ENCODE data around the gene DESI2.

- no peak for TF ChIP-seq POLR2A (IDR thresholded peaks at IDR 0.05)
- no peak for TF ChIP-seq CTCF (IDR thresholded peaks at IDR 0.05)
- TF ChIP-seq EP300 (IDR thresholded peaks at IDR 0.05), result no peak
- TF ChIP-seq POLR2AphosphoS5 (IDR thresholded peaks at IDR 0.05), result no peak
Measured at GRCh38 chr1:244647819-244648218, 5.1 kb upstream of the DESI2 start.

Data from stomach (tissue), 4 donors.